ENCODE data around the gene MYOG. TPM values are rescaled to one million over a fixed set of nuclear protein-coding genes. Genes with fewer than 3 reads are reported as not detected.

The MYOG gene
- total RNA-seq, 1 donor from 2014 or later, result not detected

GRCh38 chr1:203048555-203049051, 37.2 kb downstream of the MYOG start:
- FAIRE-seq, result no peak
- H3K27me3 ChIP-seq (ENCODE audit: control insufficient read depth, insufficient read depth, low read length), result no peaks in the 10 kb centered on the region
- H3K4me3 ChIP-seq (ENCODE audit: low read depth, low read length), result no peak overlapping the region
- peaks cover 9% of the 10 kb centered on the region for H3K36me3 ChIP-seq (ENCODE audit: control insufficient read depth, insufficient read depth, low read length)
- TF ChIP-seq CTCF (IDR thresholded peaks at IDR 0.05; ENCODE audit: insufficient read depth, low read length, severe bottlenecking), result peak; percentile 35
- no peak for DNase-seq (ENCODE audit: low read depth)

- DNase-seq (ENCODE audit: low read depth) (no peak), FAIRE-seq (no peak)
- Histone ChIP-seq H3K4me3 (ENCODE audit: low read depth, low read length) (no peak overlapping the region), H3K27me3 (ENCODE audit: control insufficient read depth, insufficient read depth, low read length) (no peaks in the 10 kb centered on the region), H3K36me3 (ENCODE audit: control insufficient read depth, insufficient read depth, low read length) (peaks cover 10% of the 10 kb centered on the region)
- TF ChIP-seq CTCF (IDR thresholded peaks at IDR 0.05; ENCODE audit: insufficient read depth, low read length, severe bottlenecking), result no peak
Observed at GRCh38 chr1:203048086-203048485, 37.7 kb downstream of the MYOG start.

GRCh38 chr1:203046984-203047630, 38.7 kb downstream of the MYOG start:
- no peak for TF ChIP-seq CTCF (IDR thresholded peaks at IDR 0.05; ENCODE audit: insufficient read depth, low read length, severe bottlenecking)
- DNase-seq (ENCODE audit: low read depth) (peak; percentile 81), FAIRE-seq (peak; percentile 75)
- H3K36me3 ChIP-seq (ENCODE audit: control insufficient read depth, insufficient read depth, low read length), result peaks cover 10% of the 10 kb centered on the region
- no peaks in the 10 kb centered on the region for H3K27me3 ChIP-seq (ENCODE audit: control insufficient read depth, insufficient read depth, low read length)
- no peak overlapping the region for H3K4me3 ChIP-seq (ENCODE audit: low read depth, low read length)

- no peak for FAIRE-seq
- Histone ChIP-seq H3K36me3 (ENCODE audit: control insufficient read depth, insufficient read depth, low read length) (peaks cover 10% of the 10 kb centered on the region), H3K27me3 (ENCODE audit: control insufficient read depth, insufficient read depth, low read length) (no peaks in the 10 kb centered on the region), H3K4me3 (ENCODE audit: low read depth, low read length) (no peak overlapping the region)
- no peak for DNase-seq (ENCODE audit: low read depth)
- no peak for TF ChIP-seq CTCF (IDR thresholded peaks at IDR 0.05; ENCODE audit: insufficient read depth, low read length, severe bottlenecking)
Observed at GRCh38 chr1:203045821-203046594, 39.8 kb downstream of the MYOG start.

GRCh38 chr1:203045336-203045735, 40.5 kb downstream of the MYOG start:
- no peak for FAIRE-seq

More at GRCh38 chr1:203045336-203045735, 40.5 kb downstream of the MYOG start:
- peaks cover 10% of the 10 kb centered on the region for H3K36me3 ChIP-seq (ENCODE audit: control insufficient read depth, insufficient read depth, low read length)
- no peak for TF ChIP-seq CTCF (IDR thresholded peaks at IDR 0.05; ENCODE audit: insufficient read depth, low read length, severe bottlenecking)
- no peak for DNase-seq (ENCODE audit: low read depth)
- H3K27me3 ChIP-seq (ENCODE audit: control insufficient read depth, insufficient read depth, low read length), result no peaks in the 10 kb centered on the region
- H3K4me3 ChIP-seq (ENCODE audit: low read depth, low read length), result no peak overlapping the region
